Subcutaneous abdominal adipose tissue (tissue), 5 donors: ENCODE results near the gene ZSWIM3.
"Not testable (repeated sequence)": the region's sequence is repeated elsewhere in the genome, so short reads cannot be mapped to it uniquely, and the experiment has no call there.

ENCODE experiments used
- H3K27ac ChIP-seq: one replicate; pipeline ENCODE4 v1.7.0; 2013; ENCODE audit warnings: low read depth, mild to moderate bottlenecking, inconsistent platforms, low read length, moderate library complexity
- H3K27me3 ChIP-seq, 5 donors: one replicate each; pipeline ENCODE4 v1.7.0; 2013; ENCODE audit warnings: low read length in 5 of 5, inconsistent platforms in 1 of 5; ENCODE audit not compliant: control insufficient read depth in 5 of 5, insufficient read depth in 4 of 5
- H3K36me3 ChIP-seq, 5 donors: one replicate each; pipeline ENCODE4 v1.7.0; 2013; ENCODE audit warnings: low read length in 5 of 5; ENCODE audit not compliant: control insufficient read depth in 5 of 5, insufficient read depth in 5 of 5
- H3K4me1 ChIP-seq, 5 donors: one replicate each; pipeline ENCODE4 v1.7.0; 2013; ENCODE audit warnings: low read length in 5 of 5, mild to moderate bottlenecking in 3 of 5, moderate library complexity in 1 of 5; ENCODE audit not compliant: control insufficient read depth in 5 of 5, insufficient read depth in 5 of 5
- H3K4me3 ChIP-seq, 5 donors: one replicate each; pipeline ENCODE4 v1.7.0; 2013; ENCODE audit warnings: low read length in 5 of 5, low read depth in 1 of 5
- H3K9ac ChIP-seq, 5 donors: one replicate each; pipeline ENCODE4 v1.7.0; 2013; ENCODE audit warnings: low read length in 5 of 5, mild to moderate bottlenecking in 4 of 5, moderate library complexity in 3 of 5
- H3K9me3 ChIP-seq, 5 donors: one replicate each; pipeline ENCODE4 v1.7.0; 2013; ENCODE audit warnings: low read length in 5 of 5; ENCODE audit not compliant: control insufficient read depth in 5 of 5
- donor health status: healthy.
- donor health status: healthy.
- donor health status: healthy.
- donor health status: healthy.
- donor health status: healthy.

ZSWIM3 gene

DNA sequence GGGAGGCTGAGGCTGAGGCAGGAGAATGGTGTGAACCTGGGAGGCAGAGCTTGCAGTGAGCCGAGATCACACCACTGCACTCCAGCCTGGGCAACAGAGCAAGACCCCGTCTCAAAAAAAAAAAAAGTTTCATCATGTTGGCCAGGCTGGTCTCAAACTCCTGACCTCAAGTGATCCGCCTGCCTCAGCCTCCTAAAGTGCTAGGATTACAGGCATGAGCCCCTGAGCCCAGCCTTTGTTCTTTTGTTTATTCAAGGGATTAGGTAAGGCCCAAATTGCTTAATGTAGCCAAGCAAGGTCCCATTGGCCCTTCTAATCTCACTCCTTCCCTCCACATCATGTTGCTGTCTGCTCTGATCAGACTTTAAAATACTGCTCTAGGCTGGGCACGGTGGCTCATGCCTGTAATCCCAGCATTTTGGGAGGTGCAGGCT is 27.7 kb upstream of the ZSWIM3 start:
- not testable (repeated sequence) for H3K27me3 ChIP-seq, H3K9ac ChIP-seq, H3K9me3 ChIP-seq, H3K27ac ChIP-seq, H3K4me3 ChIP-seq, H3K36me3 ChIP-seq
- H3K4me1 ChIP-seq, result peaks cover 7 to 58% (median 48%) of the 10 kb centered on the region in 5 donors

DNA sequence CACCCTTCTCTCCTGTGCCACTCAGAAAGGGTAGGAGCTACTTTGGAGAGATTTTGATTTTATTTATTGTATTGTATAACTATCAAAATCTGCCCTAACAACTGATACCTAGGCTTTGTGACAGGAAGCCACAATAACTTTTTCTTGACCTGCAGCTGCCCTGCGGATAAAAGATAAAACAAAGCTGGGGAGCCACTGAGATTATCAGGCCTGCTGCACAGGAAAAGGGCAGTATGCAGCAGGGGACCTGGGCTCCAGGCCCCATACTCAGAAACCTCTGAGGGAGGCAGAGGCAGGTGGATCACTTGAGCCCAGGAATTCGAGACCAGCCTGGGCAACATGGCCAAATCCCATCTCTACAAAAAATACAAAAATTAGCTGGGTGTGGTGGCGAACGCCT is 24.8 kb upstream of the ZSWIM3 start:
- no peaks in the 10 kb centered on the region for H3K27me3 ChIP-seq
- peak overlapping the region; percentile 94 for H3K27ac ChIP-seq
- peak overlapping the region in 2 of 5 donors; percentile 58 to 89 for H3K9ac ChIP-seq
- H3K36me3 ChIP-seq, result peaks cover 0 to 10% (median 0%) of the 10 kb centered on the region in 5 donors
- peak overlapping the region in 2 of 5 donors; percentile 71 to 72 for H3K4me3 ChIP-seq
- H3K9me3 ChIP-seq, result no peaks in the 10 kb centered on the region
- peaks cover 7 to 63% (median 52%) of the 10 kb centered on the region in 5 donors for H3K4me1 ChIP-seq

DNA sequence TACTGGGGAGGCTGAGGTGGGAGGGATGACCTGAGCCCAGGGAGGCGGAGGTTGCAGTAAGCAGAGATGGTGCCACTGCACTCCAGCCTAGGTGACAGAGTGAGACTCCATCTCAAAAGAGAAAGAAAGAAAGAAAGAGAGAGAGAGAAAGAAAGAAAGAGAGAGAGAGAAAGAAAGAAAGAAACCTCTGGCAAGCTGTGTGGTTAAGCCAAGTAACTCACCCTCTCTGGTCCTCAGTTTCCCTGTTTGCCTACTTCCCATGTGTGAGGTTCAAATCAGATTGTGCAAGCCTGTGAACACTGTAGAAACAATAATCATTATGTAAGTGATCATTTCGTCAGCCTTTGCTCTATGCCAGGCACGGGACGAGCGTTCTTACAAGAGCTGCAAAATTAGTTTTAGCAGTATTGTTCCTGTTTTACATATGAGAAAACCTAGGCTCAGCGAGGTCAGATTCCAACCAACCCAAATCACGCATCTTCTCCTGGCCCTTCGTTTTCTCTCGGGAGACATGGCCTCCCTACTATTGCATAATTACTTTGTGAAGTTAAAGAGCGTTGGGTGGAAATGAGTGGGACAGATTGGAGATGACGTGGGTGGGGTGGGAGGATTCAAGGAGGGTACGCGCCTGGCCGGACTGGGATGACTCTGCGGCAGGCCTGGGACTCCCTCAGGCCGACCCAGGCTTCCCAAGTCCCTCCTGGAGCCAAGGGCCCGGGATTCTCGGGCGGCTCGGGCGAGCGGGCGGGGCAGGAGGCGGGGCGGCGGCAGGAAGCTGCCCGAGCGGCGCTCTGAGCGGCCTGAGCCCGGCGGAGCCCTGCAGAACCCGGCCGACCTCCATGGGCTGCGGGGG is 24.2 kb upstream of the ZSWIM3 start, which contains the start of gene SNX21:
Gene SNX21, plus strand, starts transcription at position 770 of the 853 bp plus-strand sequence. CDS start 121 bp downstream, outside the sequence.
- Histone ChIP-seq H3K27me3 (no peaks in the 10 kb centered on the region), H3K9me3 (no peaks in the 10 kb centered on the region), H3K36me3 (peaks cover 0 to 10% (median 0%) of the 10 kb centered on the region in 5 donors), H3K27ac (peak within 1 kb of the TSS; percentile 94), H3K4me3 (peak within 1 kb of the TSS; percentile 71 to 85 (median 83)), H3K4me1 (peaks cover 6 to 58% (median 51%) of the 10 kb centered on the region in 5 donors), H3K9ac (peak within 1 kb of the TSS; percentile 72 to 90 (median 89))

DNA sequence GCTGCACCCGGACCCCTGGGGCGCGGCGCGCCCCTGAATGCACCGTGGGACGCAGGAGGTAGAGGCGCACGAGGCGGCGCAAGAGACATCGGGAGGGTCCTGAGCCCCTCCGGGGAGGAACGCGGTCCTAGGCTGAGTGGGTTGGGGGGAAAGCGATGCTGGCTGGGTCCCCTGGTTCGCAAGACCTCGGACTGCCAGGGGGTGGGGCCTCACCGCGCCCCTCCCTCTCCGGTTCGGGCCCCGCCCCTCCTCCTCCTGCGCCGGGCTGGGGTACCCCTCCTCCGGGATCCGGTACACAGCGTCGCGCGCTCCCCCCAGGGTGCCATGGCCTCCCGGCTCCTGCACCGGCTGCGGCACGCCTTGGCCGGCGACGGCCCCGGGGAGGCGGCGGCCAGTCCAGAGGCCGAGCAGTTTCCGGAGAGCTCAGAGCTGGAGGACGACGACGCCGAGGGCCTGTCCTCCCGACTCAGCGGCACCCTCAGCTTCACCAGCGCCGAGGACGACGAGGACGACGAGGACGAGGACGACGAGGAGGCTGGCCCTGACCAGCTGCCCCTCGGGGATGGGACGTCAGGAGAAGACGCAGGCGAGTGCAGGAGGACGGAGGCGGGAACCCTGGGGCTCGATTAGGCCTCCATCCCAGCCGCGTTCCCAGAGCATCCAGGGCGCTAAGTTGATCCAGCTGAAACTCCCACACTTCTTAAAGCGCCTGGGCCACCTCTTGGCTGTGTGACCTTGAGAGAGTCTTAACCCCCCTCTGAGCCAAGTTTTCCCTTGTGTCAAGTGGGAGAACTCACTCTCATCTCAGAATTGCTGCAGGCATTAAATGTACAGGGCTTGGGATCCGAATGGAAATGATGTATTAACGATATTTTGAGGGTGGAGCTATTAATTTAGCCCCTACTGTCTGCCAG is 23.3 kb upstream of the ZSWIM3 start:
- H3K27ac ChIP-seq, result peak overlapping the region; percentile 94
- peak overlapping the region in 4 of 5 donors; percentile 72 to 90 (median 81) for H3K9ac ChIP-seq
- H3K9me3 ChIP-seq, result no peaks in the 10 kb centered on the region
- peaks cover 0 to 13% (median 0%) of the 10 kb centered on the region in 5 donors for H3K36me3 ChIP-seq
- peaks cover 6 to 50% (median 45%) of the 10 kb centered on the region in 5 donors for H3K4me1 ChIP-seq
- no peaks in the 10 kb centered on the region for H3K27me3 ChIP-seq
- peak overlapping the region; percentile 71 to 85 (median 83) for H3K4me3 ChIP-seq

DNA sequence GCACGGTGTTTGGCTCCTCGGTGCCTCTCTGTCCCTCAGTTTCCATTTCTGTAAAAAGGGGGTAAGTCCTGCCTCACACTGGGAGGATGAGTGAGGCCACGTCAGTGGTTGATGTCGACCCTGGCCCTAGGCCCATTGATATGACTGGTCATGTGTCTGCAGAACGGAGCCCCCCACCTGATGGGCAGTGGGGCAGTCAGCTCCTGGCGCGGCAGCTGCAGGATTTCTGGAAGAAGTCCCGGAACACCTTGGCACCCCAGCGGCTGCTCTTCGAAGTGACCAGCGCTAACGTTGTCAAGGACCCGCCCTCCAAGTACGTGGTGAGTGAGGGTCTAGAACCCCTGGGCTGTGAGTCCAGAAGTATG is 22.6 kb upstream of the ZSWIM3 start:
- H3K4me3 ChIP-seq, result peak overlapping the region; percentile 71 to 85 (median 83)
- H3K9me3 ChIP-seq, result no peaks in the 10 kb centered on the region
- H3K27me3 ChIP-seq, result no peaks in the 10 kb centered on the region
- H3K36me3 ChIP-seq, result peaks cover 0 to 15% (median 2%) of the 10 kb centered on the region in 5 donors
- peak overlapping the region; percentile 94 for H3K27ac ChIP-seq
- peak overlapping the region; percentile 63 to 90 (median 73) for H3K9ac ChIP-seq
- peaks cover 6 to 50% (median 45%) of the 10 kb centered on the region in 5 donors for H3K4me1 ChIP-seq

DNA sequence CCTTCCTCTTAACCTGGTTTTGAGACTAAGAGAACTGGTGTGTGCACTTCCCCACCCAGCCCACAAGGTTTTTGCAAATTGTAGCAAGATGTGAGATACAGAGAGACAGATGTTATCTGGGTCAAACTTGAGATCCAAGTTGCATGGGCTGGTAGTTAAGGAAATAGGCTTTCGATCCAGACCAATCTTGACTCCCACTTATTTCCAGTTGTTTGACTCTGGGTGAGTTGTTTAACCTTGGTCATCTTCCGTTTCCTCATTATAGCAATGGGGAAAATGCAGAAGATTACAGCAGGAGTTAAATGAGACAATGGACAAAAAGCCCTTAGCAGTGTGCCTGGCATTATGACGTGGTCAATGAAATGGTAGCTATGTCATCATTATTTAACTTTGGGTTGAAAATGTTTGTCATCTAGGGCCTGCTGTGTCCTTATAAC is 22.1 kb upstream of the ZSWIM3 start:
- peak overlapping the region; percentile 71 to 85 (median 83) for H3K4me3 ChIP-seq
- no peaks in the 10 kb centered on the region for H3K9me3 ChIP-seq
- H3K27me3 ChIP-seq, result no peaks in the 10 kb centered on the region
- peak overlapping the region; percentile 94 for H3K27ac ChIP-seq
- peaks cover 2 to 21% (median 7%) of the 10 kb centered on the region in 5 donors for H3K36me3 ChIP-seq
- H3K9ac ChIP-seq, result peak overlapping the region in 4 of 5 donors; percentile 72 to 90 (median 83)
- peaks cover 6 to 51% (median 45%) of the 10 kb centered on the region in 5 donors for H3K4me1 ChIP-seq

DNA sequence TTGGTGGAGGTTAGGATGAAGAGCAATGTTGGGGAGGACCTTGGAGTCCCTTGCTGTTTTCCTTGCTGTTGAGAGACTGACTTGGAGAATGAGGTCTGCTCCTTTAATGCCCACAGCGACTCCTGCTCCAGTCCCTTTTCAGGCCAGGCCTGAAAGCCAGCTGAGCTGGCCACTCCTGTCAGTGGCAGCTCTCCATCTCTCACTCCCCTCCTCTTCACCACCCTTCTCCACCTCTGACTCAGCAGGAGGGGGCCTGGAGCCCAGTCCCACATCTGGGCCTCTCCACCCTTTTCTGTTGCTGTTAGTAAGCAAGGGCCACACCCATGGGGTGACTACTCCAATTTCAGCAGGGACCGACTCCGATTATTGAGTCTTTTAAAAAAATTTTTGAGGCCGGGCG is 21.6 kb upstream of the ZSWIM3 start:
- Histone ChIP-seq H3K4me3 (peak overlapping the region; percentile 71 to 85 (median 83)), H3K27me3 (no peaks in the 10 kb centered on the region), H3K27ac (peak overlapping the region; percentile 94), H3K36me3 (peaks cover 2 to 26% (median 11%) of the 10 kb centered on the region in 5 donors), H3K9me3 (no peaks in the 10 kb centered on the region), H3K4me1 (peaks cover 6 to 55% (median 45%) of the 10 kb centered on the region in 5 donors), H3K9ac (peak overlapping the region in 4 of 5 donors; percentile 12 to 90 (median 83))

DNA sequence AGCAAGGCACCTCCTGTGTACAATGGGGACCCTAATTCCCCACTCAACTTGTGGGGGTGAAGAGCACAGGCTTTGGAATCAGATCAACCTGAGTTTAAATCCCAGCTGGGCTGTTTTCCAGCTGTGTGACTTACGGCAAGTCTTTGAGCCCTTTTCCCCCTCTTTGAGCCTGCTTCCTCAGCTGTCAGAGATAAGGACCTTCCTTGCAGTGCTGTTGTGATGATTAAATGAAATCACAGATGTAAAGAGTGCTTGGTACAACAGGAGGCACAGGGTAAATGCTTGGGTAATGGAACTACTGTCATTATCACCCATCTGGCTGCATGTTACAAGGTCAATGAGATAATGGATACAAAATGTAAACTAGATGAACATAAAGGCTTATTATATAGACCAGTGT is 20.6 kb upstream of the ZSWIM3 start:
- Histone ChIP-seq H3K4me1 (peaks cover 6 to 65% (median 47%) of the 10 kb centered on the region in 5 donors), H3K9ac (peak overlapping the region in 3 of 5 donors; percentile 7 to 51 (median 32)), H3K27ac (peak overlapping the region; percentile 94), H3K9me3 (no peaks in the 10 kb centered on the region), H3K36me3 (peaks cover 2 to 36% (median 21%) of the 10 kb centered on the region in 5 donors), H3K4me3 (peak overlapping the region; percentile 0 to 49 (median 34)), H3K27me3 (no peaks in the 10 kb centered on the region)

DNA sequence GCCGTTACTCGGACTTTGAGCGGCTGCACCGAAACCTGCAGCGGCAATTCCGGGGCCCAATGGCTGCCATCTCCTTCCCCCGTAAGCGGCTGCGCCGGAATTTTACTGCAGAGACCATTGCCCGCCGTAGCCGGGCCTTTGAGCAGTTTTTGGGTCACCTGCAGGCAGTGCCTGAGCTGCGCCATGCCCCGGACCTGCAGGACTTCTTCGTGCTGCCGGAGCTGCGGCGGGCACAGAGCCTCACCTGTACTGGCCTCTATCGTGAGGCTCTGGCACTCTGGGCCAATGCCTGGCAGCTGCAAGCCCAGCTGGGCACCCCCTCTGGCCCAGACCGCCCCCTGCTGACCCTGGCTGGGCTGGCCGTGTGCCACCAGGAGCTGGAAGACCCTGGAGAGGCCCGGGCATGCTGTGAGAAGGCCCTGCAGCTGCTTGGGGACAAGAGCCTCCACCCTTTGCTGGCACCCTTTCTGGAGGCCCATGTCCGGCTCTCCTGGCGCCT is 16.7 kb upstream of the ZSWIM3 start:
- Histone ChIP-seq H3K9ac (no peak overlapping the region), H3K27me3 (no peaks in the 10 kb centered on the region), H3K9me3 (no peaks in the 10 kb centered on the region), H3K27ac (peak overlapping the region; percentile 60), H3K4me3 (no peak overlapping the region), H3K4me1 (peaks cover 4 to 57% (median 36%) of the 10 kb centered on the region in 5 donors), H3K36me3 (peaks cover 4 to 72% (median 57%) of the 10 kb centered on the region in 5 donors)
